ENCODE measurements around the gene PGM1.

DNA sequence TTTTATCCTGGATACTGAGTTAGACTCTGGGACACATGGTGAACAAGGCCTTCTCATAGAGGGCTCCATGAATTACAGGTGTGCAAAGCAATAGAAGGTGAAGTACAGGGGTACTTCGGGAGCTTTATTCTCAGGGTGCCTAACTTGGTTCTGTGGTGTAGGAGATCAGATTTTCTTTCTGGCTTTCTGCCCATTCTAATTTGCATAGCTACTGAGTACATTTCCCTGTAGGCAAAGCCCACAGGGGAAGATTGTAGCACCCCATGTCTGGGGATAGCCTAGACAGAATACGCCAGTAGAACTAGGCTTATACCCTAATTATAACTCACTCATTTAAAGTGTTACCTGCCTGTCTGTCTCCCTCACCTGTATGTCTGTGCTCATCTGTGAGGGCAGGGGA, 49.7 kb downstream of the PGM1 start:
- TF ChIP-seq, protein P1, sequence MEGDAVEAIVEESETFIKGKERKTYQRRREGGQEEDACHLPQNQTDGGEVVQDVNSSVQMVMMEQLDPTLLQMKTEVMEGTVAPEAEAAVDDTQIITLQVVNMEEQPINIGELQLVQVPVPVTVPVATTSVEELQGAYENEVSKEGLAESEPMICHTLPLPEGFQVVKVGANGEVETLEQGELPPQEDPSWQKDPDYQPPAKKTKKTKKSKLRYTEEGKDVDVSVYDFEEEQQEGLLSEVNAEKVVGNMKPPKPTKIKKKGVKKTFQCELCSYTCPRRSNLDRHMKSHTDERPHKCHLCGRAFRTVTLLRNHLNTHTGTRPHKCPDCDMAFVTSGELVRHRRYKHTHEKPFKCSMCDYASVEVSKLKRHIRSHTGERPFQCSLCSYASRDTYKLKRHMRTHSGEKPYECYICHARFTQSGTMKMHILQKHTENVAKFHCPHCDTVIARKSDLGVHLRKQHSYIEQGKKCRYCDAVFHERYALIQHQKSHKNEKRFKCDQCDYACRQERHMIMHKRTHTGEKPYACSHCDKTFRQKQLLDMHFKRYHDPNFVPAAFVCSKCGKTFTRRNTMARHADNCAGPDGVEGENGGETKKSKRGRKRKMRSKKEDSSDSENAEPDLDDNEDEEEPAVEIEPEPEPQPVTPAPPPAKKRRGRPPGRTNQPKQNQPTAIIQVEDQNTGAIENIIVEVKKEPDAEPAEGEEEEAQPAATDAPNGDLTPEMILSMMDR (conservative IDR thresholded peaks at IDR 0.05; ENCODE audit: low read depth, low read length): no peak
- TF ChIP-seq POLR2A (IDR thresholded peaks at IDR 0.05; ENCODE audit: low read depth, low read length): no peak
- TF ChIP-seq RAD21 (IDR thresholded peaks at IDR 0.05; ENCODE audit: low read length): no peak
- TF ChIP-seq, protein P2, sequence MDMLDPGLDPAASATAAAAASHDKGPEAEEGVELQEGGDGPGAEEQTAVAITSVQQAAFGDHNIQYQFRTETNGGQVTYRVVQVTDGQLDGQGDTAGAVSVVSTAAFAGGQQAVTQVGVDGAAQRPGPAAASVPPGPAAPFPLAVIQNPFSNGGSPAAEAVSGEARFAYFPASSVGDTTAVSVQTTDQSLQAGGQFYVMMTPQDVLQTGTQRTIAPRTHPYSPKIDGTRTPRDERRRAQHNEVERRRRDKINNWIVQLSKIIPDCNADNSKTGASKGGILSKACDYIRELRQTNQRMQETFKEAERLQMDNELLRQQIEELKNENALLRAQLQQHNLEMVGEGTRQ (IDR thresholded peaks at IDR 0.05; ENCODE audit: low read depth, low read length): no peak
- no peak for TF ChIP-seq CHD1 (IDR thresholded peaks at IDR 0.05; ENCODE audit: low read depth, low read length)
- no peak for TF ChIP-seq BHLHE40 (IDR thresholded peaks at IDR 0.05; ENCODE audit: low read depth, low read length)
- no peak for TF ChIP-seq CEBPB (IDR thresholded peaks at IDR 0.05; ENCODE audit: low read depth, low read length)

Measured in IMR-90 (cell line).